Measurements from ENCODE around the gene GFM1.

DNA sequence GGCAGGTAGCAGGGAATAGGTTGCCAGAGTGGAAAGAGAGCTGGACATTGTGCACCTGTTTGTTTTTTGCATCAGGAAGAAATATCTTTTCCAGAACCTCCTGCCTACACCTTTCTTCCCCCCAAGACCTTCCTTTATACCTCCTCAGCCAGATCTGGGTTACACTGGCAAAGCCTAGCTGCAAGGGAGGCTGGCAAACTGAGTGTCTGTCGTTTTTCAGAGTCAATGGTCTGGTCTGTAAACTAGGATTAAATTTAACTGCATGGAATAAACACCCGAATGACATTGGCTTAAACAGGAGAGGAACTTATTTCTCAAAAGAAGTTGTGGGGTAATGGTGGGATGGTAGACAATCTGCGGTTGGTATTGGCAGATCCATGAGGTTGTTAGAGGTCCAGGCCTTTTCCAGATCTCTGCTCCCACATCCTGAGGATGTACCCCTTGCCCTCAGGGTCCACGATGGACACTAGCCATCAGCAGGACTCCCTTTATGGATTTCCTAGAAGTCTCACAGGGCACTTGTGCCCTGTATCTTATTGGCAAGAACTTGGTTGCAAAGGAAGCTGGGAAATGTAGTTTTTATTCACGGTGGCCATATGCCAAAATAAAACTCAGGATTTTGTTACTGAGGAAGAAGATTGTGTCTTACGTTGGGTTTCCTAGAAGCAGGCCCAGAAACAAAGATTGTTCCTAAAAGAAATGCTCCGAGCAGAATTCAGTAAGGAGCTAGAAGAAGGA is 91.1 kb downstream of the GFM1 start:
- TF ChIP-seq EZH2 (IDR thresholded peaks at IDR 0.05): no peak
- TF ChIP-seq, protein P1, sequence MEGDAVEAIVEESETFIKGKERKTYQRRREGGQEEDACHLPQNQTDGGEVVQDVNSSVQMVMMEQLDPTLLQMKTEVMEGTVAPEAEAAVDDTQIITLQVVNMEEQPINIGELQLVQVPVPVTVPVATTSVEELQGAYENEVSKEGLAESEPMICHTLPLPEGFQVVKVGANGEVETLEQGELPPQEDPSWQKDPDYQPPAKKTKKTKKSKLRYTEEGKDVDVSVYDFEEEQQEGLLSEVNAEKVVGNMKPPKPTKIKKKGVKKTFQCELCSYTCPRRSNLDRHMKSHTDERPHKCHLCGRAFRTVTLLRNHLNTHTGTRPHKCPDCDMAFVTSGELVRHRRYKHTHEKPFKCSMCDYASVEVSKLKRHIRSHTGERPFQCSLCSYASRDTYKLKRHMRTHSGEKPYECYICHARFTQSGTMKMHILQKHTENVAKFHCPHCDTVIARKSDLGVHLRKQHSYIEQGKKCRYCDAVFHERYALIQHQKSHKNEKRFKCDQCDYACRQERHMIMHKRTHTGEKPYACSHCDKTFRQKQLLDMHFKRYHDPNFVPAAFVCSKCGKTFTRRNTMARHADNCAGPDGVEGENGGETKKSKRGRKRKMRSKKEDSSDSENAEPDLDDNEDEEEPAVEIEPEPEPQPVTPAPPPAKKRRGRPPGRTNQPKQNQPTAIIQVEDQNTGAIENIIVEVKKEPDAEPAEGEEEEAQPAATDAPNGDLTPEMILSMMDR (IDR thresholded peaks at IDR 0.05): no peak
